Astrocyte (in vitro differentiated cells and primary cell): ENCODE results near the gene IRGQ.

ENCODE experiments used
- CTCF ChIP-seq: IDR thresholded peaks from 2 replicates; pipeline ENCODE4 v1.5.1; 2011; ENCODE audit warnings: low read depth, mild to moderate bottlenecking, inconsistent platforms, low read length, moderate library complexity; ENCODE audit not compliant: insufficient read depth
- EZH2 ChIP-seq: IDR thresholded peaks from 2 replicates; pipeline ENCODE4 v1.6.1; 2012; ENCODE audit warnings: mild to moderate bottlenecking, low read length, inconsistent platforms; ENCODE audit not compliant: insufficient read depth

- TF ChIP-seq CTCF (no peak), EZH2 (no peak)
Observed at GRCh38 chr19:43626838-43627237, 30.9 kb upstream of the IRGQ start.
